GM19025 (cell line): ENCODE results near the gene HSPA1L.
"Not testable (repeated sequence)": the region's sequence is repeated elsewhere in the genome, so short reads cannot be mapped to it uniquely, and the experiment has no call there.

Source experiments
- ATAC-seq: cut with Tn5 transposase; IDR thresholded peaks from one replicate; pipeline ENCODE4 v1.9.1; 2021; ENCODE audit warnings: mild to moderate bottlenecking, low read depth, moderate library complexity; ENCODE audit not compliant: unreplicated experiment

Gene HSPA1L

GRCh38 chr6:31815025-31815838, at the start of gene HSPA1L, which contains the start of gene HSPA1A:
Gene HSPA1L (minus strand): TSS chr6:31815283. CDS start chr6:31811972, 3,311 bp downstream.
Gene HSPA1A (plus strand): TSS chr6:31815543. CDS start chr6:31815757, 214 bp downstream.
- ATAC-seq, result no peak

GRCh38 chr6:31864818-31865204, 49.7 kb upstream of the HSPA1L start:
- ATAC-seq, result no peak

- not testable (repeated sequence) for ATAC-seq
Measured at GRCh38 chr6:31864123-31864562, 49.1 kb upstream of the HSPA1L start.

- peak; percentile 92 for ATAC-seq
Measured at GRCh38 chr6:31862344-31863235, 47.5 kb upstream of the HSPA1L start, which contains the start of gene NEU1. Gene NEU1 (minus strand): TSS chr6:31862821. CDS start chr6:31862776, 45 bp downstream.

- ATAC-seq, result no peak
Measured at GRCh38 chr6:31861919-31862343, 46.8 kb upstream of the HSPA1L start.

- ATAC-seq, result no peak
Measured at GRCh38 chr6:31861150-31861549, 46.1 kb upstream of the HSPA1L start.

GRCh38 chr6:31860349-31860748, 45.3 kb upstream of the HSPA1L start:
- ATAC-seq, result no peak

GRCh38 chr6:31859923-31860322, 44.8 kb upstream of the HSPA1L start:
- ATAC-seq, result no peak

- ATAC-seq, result no peak
Measured at GRCh38 chr6:31858707-31859106, 43.6 kb upstream of the HSPA1L start.

- ATAC-seq, result not testable (repeated sequence)
Measured at GRCh38 chr6:31857774-31858173, 42.7 kb upstream of the HSPA1L start.

GRCh38 chr6:31851980-31852718, 37.1 kb upstream of the HSPA1L start:
- ATAC-seq, result not testable (repeated sequence)

- ATAC-seq, result no peak
Measured at GRCh38 chr6:31851485-31851832, 36.4 kb upstream of the HSPA1L start.

- no peak for ATAC-seq
Measured at GRCh38 chr6:31850765-31851484, 35.8 kb upstream of the HSPA1L start.

GRCh38 chr6:31847276-31847978, 32.3 kb upstream of the HSPA1L start:
- ATAC-seq, result no peak

- ATAC-seq, result no peak
Measured at GRCh38 chr6:31844507-31844906, 29.4 kb upstream of the HSPA1L start.

- no peak for ATAC-seq
Measured at GRCh38 chr6:31842053-31842452, 27.0 kb upstream of the HSPA1L start.

- ATAC-seq, result not testable (repeated sequence)
Measured at GRCh38 chr6:31839779-31840126, 24.7 kb upstream of the HSPA1L start.

GRCh38 chr6:31838968-31839367, 23.9 kb upstream of the HSPA1L start:
- ATAC-seq, result no peak

- ATAC-seq, result not testable (repeated sequence)
Measured at GRCh38 chr6:31838114-31838553, 23.1 kb upstream of the HSPA1L start.
